ENCODE data around the gene CUEDC1.
A peak's percentile ranks its signal among the peaks of the same experiment; 100 is the strongest.

The CUEDC1 gene

GRCh38 chr17:57995076-57995956 is 40.1 kb upstream of the CUEDC1 start:
- Histone ChIP-seq H3K27ac (ENCODE audit: low read depth, low read length) (peak overlapping the region; percentile 6), H3K4me3 (ENCODE audit: low read depth in 1 of 5, low read length in 5 of 5) (no peak overlapping the region), H3K9me3 (ENCODE audit: control insufficient read depth in 5 of 5, low read length in 5 of 5) (no peaks in the 10 kb centered on the region), H3K36me3 (ENCODE audit: control insufficient read depth in 5 of 5, insufficient read depth in 5 of 5, low read length in 5 of 5) (peaks cover 2 to 24% (median 11%) of the 10 kb centered on the region in 5 donors), H3K27me3 (ENCODE audit: control insufficient read depth in 5 of 5, insufficient read depth in 4 of 5, low read length in 5 of 5) (no peaks in the 10 kb centered on the region), H3K4me1 (ENCODE audit: control insufficient read depth in 5 of 5, insufficient read depth in 5 of 5, low read length in 5 of 5) (peaks cover 3 to 32% (median 19%) of the 10 kb centered on the region in 5 donors), H3K9ac (ENCODE audit: low read length in 5 of 5) (peak overlapping the region in 1 of 5 donors; percentile 57)

- Histone ChIP-seq H3K27ac (ENCODE audit: low read depth, low read length) (no peak overlapping the region), H3K27me3 (ENCODE audit: control insufficient read depth in 5 of 5, insufficient read depth in 4 of 5, low read length in 5 of 5) (no peaks in the 10 kb centered on the region), H3K36me3 (ENCODE audit: control insufficient read depth in 5 of 5, insufficient read depth in 5 of 5, low read length in 5 of 5) (peaks cover 0 to 17% (median 8%) of the 10 kb centered on the region in 5 donors), H3K4me1 (ENCODE audit: control insufficient read depth in 5 of 5, insufficient read depth in 5 of 5, low read length in 5 of 5) (peaks cover 3 to 32% (median 25%) of the 10 kb centered on the region in 5 donors), H3K9me3 (ENCODE audit: control insufficient read depth in 5 of 5, low read length in 5 of 5) (no peaks in the 10 kb centered on the region), H3K4me3 (ENCODE audit: low read depth in 1 of 5, low read length in 5 of 5) (no peak overlapping the region), H3K9ac (ENCODE audit: low read length in 5 of 5) (peak overlapping the region in 1 of 5 donors; percentile 57)
These were observed 39.2 kb upstream of the CUEDC1 start for GRCh38 chr17:57994436-57994835.

GRCh38 chr17:57993471-57994365 is 38.5 kb upstream of the CUEDC1 start:
- no peak overlapping the region for H3K4me3 ChIP-seq (ENCODE audit: low read depth in 1 of 5, low read length in 5 of 5)
- no peak overlapping the region for H3K27ac ChIP-seq (ENCODE audit: low read depth, low read length)
- no peaks in the 10 kb centered on the region for H3K9me3 ChIP-seq (ENCODE audit: control insufficient read depth in 5 of 5, low read length in 5 of 5)
- peak overlapping the region in 1 of 5 donors; percentile 57 for H3K9ac ChIP-seq (ENCODE audit: low read length in 5 of 5)
- peaks cover 0 to 13% (median 8%) of the 10 kb centered on the region in 5 donors for H3K36me3 ChIP-seq (ENCODE audit: control insufficient read depth in 5 of 5, insufficient read depth in 5 of 5, low read length in 5 of 5)
- H3K4me1 ChIP-seq (ENCODE audit: control insufficient read depth in 5 of 5, insufficient read depth in 5 of 5, low read length in 5 of 5), result peaks cover 5 to 35% (median 30%) of the 10 kb centered on the region in 5 donors
- no peaks in the 10 kb centered on the region for H3K27me3 ChIP-seq (ENCODE audit: control insufficient read depth in 5 of 5, insufficient read depth in 4 of 5, low read length in 5 of 5)

GRCh38 chr17:57991537-57991936 is 36.3 kb upstream of the CUEDC1 start:
- peaks cover 0 to 2% (median 0%) of the 10 kb centered on the region in 5 donors for H3K36me3 ChIP-seq (ENCODE audit: control insufficient read depth in 5 of 5, insufficient read depth in 5 of 5, low read length in 5 of 5)
- H3K27ac ChIP-seq (ENCODE audit: low read depth, low read length), result no peak overlapping the region
- no peak overlapping the region for H3K9ac ChIP-seq (ENCODE audit: low read length in 5 of 5)
- peaks cover 5 to 43% (median 39%) of the 10 kb centered on the region in 5 donors for H3K4me1 ChIP-seq (ENCODE audit: control insufficient read depth in 5 of 5, insufficient read depth in 5 of 5, low read length in 5 of 5)
- H3K27me3 ChIP-seq (ENCODE audit: control insufficient read depth in 5 of 5, insufficient read depth in 4 of 5, low read length in 5 of 5), result no peaks in the 10 kb centered on the region
- no peaks in the 10 kb centered on the region for H3K9me3 ChIP-seq (ENCODE audit: control insufficient read depth in 5 of 5, low read length in 5 of 5)
- no peak overlapping the region for H3K4me3 ChIP-seq (ENCODE audit: low read depth in 1 of 5, low read length in 5 of 5)

- H3K27ac ChIP-seq (ENCODE audit: low read depth, low read length), result no peak overlapping the region
These were observed 34.8 kb upstream of the CUEDC1 start for GRCh38 chr17:57990037-57990436.

GRCh38 chr17:57988301-57989250 is 33.4 kb upstream of the CUEDC1 start:
- Histone ChIP-seq H3K9ac (ENCODE audit: low read length in 5 of 5) (peak overlapping the region in 4 of 5 donors; percentile 38 to 74 (median 65)), H3K4me1 (ENCODE audit: control insufficient read depth in 5 of 5, insufficient read depth in 5 of 5, low read length in 5 of 5) (peaks cover 5 to 52% (median 49%) of the 10 kb centered on the region in 5 donors), H3K9me3 (ENCODE audit: control insufficient read depth in 5 of 5, low read length in 5 of 5) (no peaks in the 10 kb centered on the region), H3K27ac (ENCODE audit: low read depth, low read length) (peak overlapping the region; percentile 98), H3K36me3 (ENCODE audit: control insufficient read depth in 5 of 5, insufficient read depth in 5 of 5, low read length in 5 of 5) (peaks cover 0 to 6% (median 0%) of the 10 kb centered on the region in 5 donors), H3K27me3 (ENCODE audit: control insufficient read depth in 5 of 5, insufficient read depth in 4 of 5, low read length in 5 of 5) (no peaks in the 10 kb centered on the region), H3K4me3 (ENCODE audit: low read depth in 1 of 5, low read length in 5 of 5) (peak overlapping the region; percentile 66 to 93 (median 89))

More at GRCh38 chr17:57990037-57990436, 34.8 kb upstream of the CUEDC1 start:
- Histone ChIP-seq H3K4me3 (ENCODE audit: low read depth in 1 of 5, low read length in 5 of 5) (no peak overlapping the region), H3K4me1 (ENCODE audit: control insufficient read depth in 5 of 5, insufficient read depth in 5 of 5, low read length in 5 of 5) (peaks cover 5 to 49% (median 48%) of the 10 kb centered on the region in 5 donors), H3K9me3 (ENCODE audit: control insufficient read depth in 5 of 5, low read length in 5 of 5) (no peaks in the 10 kb centered on the region), H3K9ac (ENCODE audit: low read length in 5 of 5) (peak overlapping the region in 1 of 5 donors; percentile 44), H3K27me3 (ENCODE audit: control insufficient read depth in 5 of 5, insufficient read depth in 4 of 5, low read length in 5 of 5) (no peaks in the 10 kb centered on the region), H3K36me3 (ENCODE audit: control insufficient read depth in 5 of 5, insufficient read depth in 5 of 5, low read length in 5 of 5) (no peaks in the 10 kb centered on the region)

- Histone ChIP-seq H3K36me3 (ENCODE audit: control insufficient read depth in 5 of 5, insufficient read depth in 5 of 5, low read length in 5 of 5) (peaks cover under 1 to 6% (median 3%) of the 10 kb centered on the region in 5 donors), H3K9me3 (ENCODE audit: control insufficient read depth in 5 of 5, low read length in 5 of 5) (no peaks in the 10 kb centered on the region), H3K4me3 (ENCODE audit: low read depth in 1 of 5, low read length in 5 of 5) (peak within 1 kb of the TSS; percentile 79 to 93 (median 89)), H3K9ac (ENCODE audit: low read length in 5 of 5) (peak within 1 kb of the TSS; percentile 84 to 97 (median 88)), H3K27me3 (ENCODE audit: control insufficient read depth in 5 of 5, insufficient read depth in 4 of 5, low read length in 5 of 5) (no peaks in the 10 kb centered on the region), H3K27ac (ENCODE audit: low read depth, low read length) (peak within 1 kb of the TSS; percentile 98), H3K4me1 (ENCODE audit: control insufficient read depth in 5 of 5, insufficient read depth in 5 of 5, low read length in 5 of 5) (peaks cover 2 to 54% (median 49%) of the 10 kb centered on the region in 5 donors)
These were observed 32.5 kb upstream of the CUEDC1 start, which contains the start of gene VEZF1 for GRCh38 chr17:57987581-57988300. Gene VEZF1, minus strand, starts transcription at chr17:57988254. Its CDS starts 143 bp downstream, at chr17:57988111.

GRCh38 chr17:57986841-57987580 is 31.8 kb upstream of the CUEDC1 start:
- peaks cover 7 to 10% (median 8%) of the 10 kb centered on the region in 5 donors for H3K36me3 ChIP-seq (ENCODE audit: control insufficient read depth in 5 of 5, insufficient read depth in 5 of 5, low read length in 5 of 5)
- H3K4me1 ChIP-seq (ENCODE audit: control insufficient read depth in 5 of 5, insufficient read depth in 5 of 5, low read length in 5 of 5), result peaks cover 2 to 59% (median 53%) of the 10 kb centered on the region in 5 donors
- H3K9me3 ChIP-seq (ENCODE audit: control insufficient read depth in 5 of 5, low read length in 5 of 5), result no peaks in the 10 kb centered on the region
- no peaks in the 10 kb centered on the region for H3K27me3 ChIP-seq (ENCODE audit: control insufficient read depth in 5 of 5, insufficient read depth in 4 of 5, low read length in 5 of 5)
- peak overlapping the region; percentile 98 for H3K27ac ChIP-seq (ENCODE audit: low read depth, low read length)
- peak overlapping the region; percentile 84 to 97 (median 88) for H3K9ac ChIP-seq (ENCODE audit: low read length in 5 of 5)
- H3K4me3 ChIP-seq (ENCODE audit: low read depth in 1 of 5, low read length in 5 of 5), result peak overlapping the region; percentile 79 to 93 (median 81)
